Brain pericyte (primary cell): ENCODE measurements around the gene ZNF804A.

ENCODE experiments used
- DNase-seq: peaks from one replicate; pipeline ENCODE4 v3.0.0-alpha.2; 2012; ENCODE audit warnings: low read depth, low spot score

The ZNF804A gene

DNA sequence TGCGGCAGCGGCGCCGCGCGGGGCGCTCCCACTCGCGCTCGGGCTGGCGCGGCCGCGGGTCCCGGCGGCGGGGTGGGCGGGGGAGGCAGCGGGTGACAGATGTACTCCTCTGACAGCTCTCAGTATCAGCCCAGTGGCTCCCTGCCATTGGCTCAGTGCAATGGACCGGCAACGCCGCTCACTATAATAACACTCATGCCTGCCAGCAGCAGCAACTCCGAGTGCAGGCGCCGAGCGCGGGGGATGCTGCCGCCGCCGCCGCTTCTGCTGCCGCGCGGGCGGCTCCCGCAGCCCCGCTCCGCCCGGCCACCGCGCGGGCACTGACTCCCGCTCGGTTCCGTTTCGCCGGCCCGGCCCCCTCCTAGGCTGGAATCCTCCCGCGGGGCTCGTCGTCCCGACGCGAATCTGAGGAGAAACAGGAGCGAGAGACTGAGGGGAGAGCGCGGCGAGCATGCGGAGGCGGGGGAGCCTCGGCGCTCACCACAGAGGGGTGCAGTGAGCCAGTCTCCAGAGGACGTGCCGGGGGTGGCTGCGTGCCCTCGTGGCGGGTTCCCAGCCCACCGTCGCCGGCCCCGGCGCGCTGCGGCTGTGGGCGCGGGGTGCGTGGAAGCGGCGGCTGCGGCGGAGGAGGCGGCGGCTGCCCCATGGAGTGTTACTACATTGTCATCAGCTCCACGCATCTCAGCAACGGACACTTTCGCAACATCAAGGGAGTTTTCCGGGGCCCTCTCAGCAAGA is at the start of gene ZNF804A:
ZNF804A (plus strand) TSS at position 214 of the 738 bp plus-strand sequence; CDS start at position 645, 431 bp downstream.
- DNase-seq, result no peak

DNA sequence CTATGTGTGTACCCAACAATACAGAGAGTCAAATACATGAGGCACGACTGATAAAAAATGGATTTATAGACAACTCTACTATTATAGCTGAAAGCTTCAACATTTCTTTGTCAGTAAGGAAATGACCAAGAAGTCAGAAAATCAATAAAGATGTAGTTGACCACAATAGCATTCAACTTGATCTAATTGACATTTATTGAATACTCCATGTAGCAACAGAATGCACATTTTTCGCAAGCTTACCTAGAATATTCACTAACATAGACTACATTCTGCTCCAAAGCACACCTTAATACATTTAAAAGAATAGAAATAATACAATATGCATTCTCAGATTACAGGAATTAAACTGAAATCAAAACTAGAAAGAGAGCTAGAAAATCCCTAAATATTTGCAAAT is 49.2 kb upstream of the ZNF804A start:
- DNase-seq, result no peak

DNA sequence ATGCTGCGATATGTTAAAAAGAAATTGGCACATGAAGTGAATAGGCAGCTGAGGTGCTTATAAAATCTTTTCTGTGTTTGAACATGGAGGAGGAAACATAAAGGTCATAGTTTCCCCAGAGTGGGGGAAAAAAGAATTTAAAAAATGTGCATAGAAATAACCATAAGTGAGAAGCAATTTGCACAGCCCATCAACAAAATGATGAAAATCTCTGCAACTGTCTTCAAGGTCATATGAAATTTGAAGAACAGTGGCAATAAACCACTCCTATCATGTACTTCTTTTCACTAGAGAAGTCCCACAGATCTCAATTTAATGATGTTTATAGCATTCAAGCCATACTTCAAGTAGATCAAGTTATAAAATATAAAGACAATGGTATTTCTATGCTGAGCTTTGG is 46.7 kb upstream of the ZNF804A start:
- DNase-seq, result no peak

DNA sequence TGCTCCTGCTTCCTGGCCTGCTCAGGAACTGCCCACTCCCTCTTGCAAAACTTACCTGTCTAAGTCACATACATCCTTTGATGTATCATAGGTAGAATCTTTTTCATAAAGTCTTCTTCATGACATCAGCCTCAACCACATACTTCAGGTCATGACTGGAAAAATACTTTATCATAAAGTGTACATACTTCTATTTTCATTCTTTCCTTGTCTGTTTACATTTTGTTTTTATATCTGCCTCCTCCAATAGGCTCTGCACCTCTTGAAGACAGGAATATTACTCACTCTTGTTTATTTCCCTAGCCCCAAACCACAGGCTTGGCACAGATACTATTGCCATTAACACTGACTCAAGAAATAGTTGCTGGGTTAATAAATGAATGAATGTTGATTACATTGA is 43.6 kb upstream of the ZNF804A start:
- no peak for DNase-seq

DNA sequence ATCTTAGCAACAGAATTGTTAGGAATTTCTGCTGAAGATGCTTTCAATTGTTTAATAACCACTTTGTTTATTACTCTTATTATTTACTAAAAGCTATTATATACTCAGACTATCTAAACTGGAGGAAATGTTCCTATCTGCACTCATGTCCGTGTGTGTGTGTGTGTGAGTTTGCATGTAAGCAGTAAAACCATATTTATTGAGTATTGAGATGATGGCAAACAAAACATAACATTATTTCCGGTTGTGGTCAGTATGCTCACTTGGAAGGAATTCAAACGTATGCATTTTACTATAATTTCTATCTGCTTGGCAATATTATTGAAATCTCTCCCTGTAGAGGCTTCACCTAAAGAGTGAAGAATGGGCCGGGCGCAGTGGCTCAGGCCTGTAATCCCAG is 43.0 kb upstream of the ZNF804A start:
- DNase-seq, result no peak

DNA sequence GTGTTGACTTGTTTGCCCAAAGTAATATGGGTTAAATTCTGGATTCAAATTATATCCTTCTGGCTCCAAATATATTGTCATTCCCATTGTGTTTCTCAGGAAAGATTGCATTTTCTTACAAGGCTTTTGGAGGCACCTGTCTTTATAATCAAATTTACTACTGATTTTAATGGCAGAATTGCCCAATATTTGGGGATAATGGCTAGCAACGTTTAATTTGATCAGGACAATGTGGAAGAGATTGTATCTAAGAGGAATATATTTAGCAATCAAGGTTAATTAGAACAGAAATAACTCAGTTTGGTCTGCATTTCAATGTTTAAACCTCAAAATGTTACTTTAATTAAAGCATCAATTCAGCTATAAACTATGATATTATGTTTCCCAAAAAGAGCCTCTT is 41.7 kb upstream of the ZNF804A start:
- DNase-seq, result no peak

DNA sequence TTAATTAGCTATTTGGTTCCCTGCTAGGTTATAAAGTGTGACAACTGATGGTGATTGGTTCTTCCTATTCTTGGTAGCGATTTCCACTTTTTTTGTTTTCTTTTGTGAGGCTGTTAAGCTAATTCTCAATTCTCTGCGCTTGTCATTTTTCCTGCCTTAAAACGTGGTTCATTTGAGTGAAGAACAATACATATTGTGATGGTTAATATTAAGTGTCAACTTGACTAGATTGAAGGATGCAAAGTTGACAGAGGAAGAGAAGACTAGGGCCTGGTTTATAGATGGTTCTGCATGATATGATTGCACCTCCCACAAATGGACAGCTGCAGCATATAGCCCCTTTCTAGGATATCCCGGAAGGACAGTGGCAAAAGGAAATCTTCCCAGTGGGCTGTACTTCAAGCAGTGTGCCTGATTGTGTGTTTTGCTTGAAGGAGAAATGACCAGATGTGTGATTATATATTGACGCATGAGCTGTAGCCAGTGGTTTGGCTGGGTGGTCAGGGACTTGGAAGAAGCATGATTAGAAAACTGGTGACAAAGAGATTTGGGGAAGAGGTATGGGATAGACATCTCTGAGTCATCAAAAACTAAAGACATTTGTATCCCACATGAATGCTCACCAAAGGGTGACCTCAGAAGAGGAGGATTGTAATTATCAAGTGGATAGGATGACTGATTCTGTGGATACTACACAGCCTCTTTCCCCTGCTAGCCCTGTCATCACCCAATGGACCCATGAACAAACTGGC is 39.4 kb upstream of the ZNF804A start:
- no peak for DNase-seq

DNA sequence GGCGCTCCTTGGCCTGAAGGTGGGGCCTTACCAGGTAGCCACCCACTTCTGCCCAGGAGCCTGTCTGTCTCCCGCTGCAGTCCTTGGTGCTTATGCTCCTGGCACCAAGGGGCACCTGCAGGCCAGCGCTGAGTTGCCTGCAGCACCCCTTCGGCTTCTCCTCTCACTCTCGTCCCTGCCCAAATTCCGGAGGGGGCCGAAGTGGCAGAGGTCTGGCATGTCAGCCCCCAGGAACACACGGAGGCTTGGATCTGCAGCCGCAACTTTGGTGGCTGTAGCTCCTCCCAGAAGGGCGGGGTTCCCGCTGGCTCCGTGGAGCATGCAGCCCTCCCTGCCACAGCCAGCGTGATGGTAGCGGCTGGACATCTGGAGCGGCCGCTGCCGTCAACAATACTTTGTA is 37.7 kb upstream of the ZNF804A start:
- no peak for DNase-seq

DNA sequence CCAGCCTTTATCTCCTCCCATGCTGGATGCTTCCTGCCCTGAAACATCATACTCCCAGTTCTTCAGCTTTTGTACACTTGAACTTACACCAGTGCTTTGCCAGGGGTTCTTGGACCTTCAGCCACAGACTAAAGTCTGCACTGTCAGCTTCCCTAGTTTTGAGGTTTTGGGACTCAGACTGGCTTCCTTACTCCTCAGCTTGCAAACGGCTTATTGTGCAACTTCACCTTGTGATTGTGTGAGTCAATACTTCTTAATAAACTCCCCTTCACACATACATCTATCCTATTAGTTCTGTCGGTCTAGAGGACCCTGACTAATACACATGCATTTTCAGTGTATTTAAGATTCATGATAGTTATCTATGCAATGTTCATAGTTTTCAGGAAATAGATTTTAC is 35.8 kb upstream of the ZNF804A start:
- no peak for DNase-seq

DNA sequence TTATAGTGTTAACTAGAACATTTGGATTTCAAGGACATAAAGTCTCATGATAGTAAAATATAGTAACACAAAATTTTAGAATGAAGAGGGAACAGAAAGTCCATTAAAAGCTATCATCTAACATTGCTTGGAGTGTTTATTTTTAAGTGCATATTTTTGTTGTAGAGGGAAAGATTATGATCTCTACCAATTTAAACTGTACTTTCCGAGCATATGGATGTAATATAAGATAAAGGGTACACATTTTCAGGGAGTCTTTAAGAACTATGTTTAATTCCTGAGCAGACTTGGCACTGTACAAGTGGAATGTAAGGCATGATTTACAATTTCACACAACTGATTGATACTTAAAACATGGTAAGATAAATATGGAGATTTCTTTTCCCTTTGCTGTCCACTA is 34.2 kb upstream of the ZNF804A start:
- no peak for DNase-seq

DNA sequence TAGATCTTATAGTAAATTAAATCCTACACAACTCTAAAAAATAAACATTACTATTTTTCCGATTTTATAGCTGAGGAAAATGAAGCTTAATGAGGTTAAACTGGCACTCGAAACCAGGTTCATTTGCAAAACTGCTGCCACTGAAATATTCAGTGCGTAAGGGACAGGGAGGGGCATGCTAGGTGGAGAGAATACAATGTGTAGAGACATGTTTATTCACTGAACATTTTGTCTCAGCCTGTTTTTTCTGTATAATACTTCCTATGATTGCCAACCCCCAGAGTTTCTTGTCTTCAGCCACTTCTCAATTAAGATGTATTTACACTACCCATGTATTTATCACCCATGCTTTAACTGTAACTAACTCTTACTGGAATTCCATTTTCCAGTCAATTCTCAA is 31.6 kb upstream of the ZNF804A start:
- DNase-seq, result no peak

DNA sequence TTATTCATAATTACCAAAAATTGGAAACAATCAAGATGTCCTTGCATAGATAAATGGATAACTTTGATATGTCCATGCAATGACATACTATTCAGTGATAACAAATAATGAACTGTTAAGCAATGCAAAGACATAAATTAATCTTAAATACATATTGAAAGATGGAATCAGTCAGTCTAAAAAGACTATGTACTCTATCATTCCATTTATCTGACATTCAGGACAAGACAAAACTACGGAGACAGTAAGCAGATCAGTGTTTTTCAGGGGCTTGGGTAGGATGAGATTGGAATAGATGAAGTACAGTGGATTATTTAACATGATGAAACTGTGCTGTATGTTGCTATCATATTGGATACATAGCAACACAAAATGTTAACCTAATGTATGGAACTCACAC is 21.3 kb upstream of the ZNF804A start:
- DNase-seq, result no peak

DNA sequence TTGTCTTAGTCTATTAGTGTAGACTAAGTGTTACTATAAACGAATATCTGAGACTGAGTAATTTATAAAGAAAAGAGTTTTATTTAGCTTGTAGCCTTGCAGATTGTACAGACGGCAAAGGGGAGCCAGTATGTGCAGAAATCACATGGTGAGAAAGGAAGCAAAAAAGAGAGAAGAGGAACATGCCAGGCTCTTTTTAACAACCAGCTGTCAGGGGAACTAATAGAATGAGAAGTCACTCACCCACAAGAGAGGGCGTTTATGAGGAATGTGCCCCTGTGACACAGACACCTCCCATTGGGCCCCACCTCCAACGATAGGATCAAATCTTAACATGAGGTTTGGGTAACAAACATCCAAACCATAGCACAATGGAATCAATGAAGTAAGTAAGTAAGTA is 20.6 kb upstream of the ZNF804A start:
- DNase-seq, result no peak

DNA sequence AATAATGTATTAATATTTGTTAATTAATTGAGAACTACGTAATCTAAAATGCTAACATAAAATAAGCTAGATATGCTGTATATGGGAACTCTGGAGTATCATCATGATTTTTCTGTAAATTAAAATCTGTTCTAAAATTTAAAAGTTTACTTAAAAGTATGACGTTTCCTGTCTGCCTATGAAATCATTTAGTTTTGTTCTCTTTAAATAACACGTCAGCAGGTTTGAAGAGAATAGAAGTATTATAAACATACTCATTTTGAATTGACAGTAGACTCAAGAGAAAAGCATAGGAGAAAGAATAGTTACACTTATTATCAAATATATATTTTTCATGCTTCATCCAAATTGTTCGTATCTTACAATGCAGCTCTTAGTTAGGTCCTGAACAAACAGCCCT is 19.1 kb upstream of the ZNF804A start:
- DNase-seq, result no peak

DNA sequence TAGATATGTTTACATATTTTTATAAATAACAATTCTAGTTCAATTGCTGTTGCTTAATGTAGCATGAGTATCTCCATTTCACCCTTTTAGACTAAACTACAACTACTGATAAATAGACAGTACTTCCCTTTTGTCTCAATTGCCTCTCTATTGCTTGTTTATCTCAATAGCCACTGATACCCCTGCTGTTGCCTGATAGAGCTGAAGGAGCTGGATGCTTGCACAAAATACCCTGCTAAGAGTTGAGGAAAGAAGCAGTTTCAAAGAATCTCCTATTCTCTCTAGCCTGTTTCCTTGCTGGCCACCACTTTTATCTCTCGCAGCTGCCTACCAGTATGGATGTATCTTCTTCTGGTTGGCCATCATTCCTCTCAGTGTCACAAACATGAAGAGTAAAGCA is 16.9 kb upstream of the ZNF804A start:
- DNase-seq, result no peak

DNA sequence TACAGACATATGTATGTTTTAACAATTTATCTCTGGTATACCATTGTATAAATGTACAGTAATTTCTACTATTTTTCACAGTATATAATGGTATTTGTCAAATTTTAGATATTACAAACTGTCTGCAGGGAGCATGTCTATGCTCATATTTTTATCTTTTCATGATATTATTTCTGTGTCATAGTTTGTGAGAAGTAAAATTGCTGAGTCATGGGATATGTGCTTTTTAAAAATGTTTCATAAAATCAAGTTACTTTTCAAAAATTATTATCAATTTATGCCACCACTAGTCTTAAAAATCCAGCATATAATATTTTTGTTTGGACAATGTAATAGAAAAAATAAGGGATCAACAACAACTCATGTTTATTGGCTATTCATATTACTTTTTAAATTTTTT is 9.1 kb upstream of the ZNF804A start:
- no peak for DNase-seq

DNA sequence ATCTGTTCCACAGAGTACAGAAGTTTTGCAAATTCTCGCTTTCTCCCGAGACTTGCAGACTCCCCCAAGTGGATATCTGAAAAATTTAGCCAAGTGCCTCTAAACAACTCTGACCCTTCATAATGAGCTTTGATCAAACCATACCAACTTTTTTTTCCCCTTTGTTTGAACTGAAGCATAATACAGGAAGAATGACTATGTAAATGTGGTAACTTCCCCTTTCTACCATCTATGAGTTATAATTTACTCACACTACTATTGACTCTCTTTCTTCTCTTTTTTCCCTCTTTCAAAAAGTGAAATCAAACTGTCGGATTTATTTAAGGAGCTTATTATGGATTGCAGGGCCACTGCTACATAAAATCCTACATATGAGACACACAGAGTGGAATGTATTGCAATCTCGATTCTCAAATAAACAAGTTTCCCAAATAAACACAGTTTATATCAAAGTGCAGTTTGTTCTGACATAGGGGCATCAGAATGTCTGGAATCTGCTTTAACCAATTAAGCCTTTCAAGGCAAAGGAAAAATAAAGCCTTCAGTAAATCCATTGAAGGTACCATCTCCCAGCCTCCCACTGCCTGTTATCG is 1.4 kb upstream of the ZNF804A start:
- no peak for DNase-seq

DNA sequence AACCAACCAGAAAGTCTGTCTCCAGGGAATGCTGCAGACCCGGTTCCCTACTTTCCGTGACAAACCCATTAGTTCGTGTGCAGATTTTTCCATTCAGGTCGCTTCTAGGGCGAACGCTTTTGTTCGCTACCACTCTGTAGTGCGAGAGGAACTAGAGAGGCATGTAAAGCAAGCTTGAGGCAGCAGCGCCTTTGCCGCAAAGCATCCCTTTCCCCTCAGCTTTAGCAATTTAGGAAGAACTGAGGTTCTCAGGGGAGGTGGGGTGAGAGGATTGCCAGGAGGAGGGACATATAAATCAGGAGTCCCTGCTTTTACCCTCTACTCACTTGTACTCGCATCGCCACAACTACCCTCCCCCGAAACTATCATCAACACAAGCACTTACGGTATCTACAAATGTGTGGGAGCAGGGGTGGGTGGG is 748 bp upstream of the ZNF804A start:
- DNase-seq, result peak; percentile 57

DNA sequence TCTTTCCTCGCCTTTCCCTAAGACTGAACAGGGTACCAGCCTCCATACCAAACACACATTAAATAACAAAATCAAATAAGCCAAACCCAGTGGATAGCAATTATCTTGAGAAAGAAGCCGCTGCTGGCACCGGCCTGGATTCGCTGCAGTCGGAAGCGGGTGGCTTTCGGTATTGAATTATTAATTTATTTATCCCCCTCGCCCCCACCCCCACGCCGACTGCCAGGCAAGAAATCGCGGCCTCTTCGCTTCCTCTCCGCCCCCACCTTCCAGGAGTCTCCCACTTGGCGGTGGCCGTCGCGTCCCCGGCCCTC is 370 bp upstream of the ZNF804A start:
- no peak for DNase-seq

DNA sequence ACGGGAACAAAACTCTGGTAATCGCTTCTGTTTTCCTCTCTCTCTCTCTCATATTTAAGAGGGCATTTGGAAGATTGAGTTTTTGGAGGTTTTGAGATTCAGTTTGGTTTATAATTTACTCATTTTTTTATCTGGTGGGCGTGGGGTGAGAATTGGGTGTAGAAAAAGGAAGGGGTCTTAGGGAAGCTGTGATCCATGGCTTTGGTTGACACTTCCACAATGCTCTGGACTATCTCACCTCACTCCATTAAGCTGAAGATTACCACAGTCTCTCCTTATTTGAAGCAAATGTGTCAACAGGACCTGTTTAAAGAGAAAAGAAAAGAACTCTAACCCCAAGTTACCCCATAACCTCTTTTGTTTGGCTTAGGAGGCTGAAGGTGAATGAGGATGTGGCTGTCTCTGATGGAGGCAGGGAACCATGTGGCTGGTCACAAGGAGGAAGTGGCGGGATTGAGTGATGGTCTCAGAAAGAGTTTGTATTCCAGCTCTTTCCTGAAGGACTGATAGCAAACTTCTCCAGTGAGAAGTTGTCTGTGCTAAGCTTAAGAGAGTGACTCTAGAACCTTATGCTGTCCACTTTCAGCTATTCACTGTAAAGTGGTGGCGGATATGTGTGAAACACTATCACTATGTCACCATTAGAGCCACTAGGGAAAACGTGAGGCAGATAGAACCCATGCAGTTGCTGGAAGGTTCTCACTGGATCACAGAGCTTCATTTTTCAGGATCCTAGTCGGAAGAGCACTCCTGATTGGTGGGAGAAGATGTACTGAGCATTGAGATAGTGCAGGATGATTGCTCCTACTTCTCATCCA is 934 bp downstream of the ZNF804A start:
- no peak for DNase-seq

DNA sequence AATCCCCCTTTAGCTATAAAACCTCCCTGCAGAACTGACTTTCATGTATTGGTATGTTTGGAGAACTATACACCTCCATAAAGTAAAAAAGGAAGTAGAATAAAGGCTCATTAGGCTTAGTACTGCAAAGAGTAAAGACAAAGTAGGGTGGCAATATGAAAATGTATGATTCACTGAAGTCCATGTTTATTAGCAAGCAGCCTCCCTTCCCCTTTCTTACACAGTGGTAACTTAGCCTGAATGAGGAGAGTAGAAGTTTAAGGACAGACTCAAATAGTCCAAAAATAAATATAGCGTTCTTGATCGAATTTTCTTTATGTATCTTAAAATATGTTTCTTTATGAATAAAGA is 1.5 kb downstream of the ZNF804A start:
- DNase-seq, result no peak

DNA sequence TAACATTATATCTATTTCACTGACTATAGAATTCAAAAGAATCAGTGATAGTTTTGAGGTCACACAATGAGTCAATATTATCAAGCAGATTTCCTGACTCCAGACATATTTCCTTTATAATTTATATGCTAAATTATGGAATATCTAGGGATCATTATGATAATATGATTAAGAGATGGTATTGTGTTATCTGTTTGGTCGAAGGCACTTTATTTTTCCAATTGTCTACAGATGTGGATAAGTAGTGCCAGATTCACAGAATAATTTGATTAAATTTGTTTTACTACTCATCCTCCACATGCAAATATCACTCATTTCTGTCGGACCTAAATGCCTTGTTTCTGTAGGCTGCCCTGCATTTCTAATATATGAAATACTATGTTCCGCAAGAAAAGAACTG is 4.4 kb downstream of the ZNF804A start:
- DNase-seq, result no peak
